ENCODE measurements around the gene BATF2.
"Not testable (repeated sequence)": the region's sequence is repeated elsewhere in the genome, so short reads cannot be mapped to it uniquely, and the experiment has no call there.

Gene BATF2

GRCh38 chr11:65032216-65032615 lies 35.4 kb upstream of the BATF2 start:
- H3K36me3 ChIP-seq (ENCODE audit: control insufficient read depth, insufficient read depth, low read length): peaks cover 7% of the 10 kb centered on the region
- TF ChIP-seq CTCF (IDR thresholded peaks at IDR 0.05; ENCODE audit: insufficient read depth, low read length, poor library complexity, severe bottlenecking): no peak
- no peaks in the 10 kb centered on the region for H3K27me3 ChIP-seq (replicated peaks; ENCODE audit: control insufficient read depth, insufficient read depth, low read length)
- DNase-seq (ENCODE audit: extremely low read depth, insufficient read length): no peak
- H3K4me3 ChIP-seq (replicated peaks; ENCODE audit: low read depth, low read length): no peak overlapping the region

DNA sequence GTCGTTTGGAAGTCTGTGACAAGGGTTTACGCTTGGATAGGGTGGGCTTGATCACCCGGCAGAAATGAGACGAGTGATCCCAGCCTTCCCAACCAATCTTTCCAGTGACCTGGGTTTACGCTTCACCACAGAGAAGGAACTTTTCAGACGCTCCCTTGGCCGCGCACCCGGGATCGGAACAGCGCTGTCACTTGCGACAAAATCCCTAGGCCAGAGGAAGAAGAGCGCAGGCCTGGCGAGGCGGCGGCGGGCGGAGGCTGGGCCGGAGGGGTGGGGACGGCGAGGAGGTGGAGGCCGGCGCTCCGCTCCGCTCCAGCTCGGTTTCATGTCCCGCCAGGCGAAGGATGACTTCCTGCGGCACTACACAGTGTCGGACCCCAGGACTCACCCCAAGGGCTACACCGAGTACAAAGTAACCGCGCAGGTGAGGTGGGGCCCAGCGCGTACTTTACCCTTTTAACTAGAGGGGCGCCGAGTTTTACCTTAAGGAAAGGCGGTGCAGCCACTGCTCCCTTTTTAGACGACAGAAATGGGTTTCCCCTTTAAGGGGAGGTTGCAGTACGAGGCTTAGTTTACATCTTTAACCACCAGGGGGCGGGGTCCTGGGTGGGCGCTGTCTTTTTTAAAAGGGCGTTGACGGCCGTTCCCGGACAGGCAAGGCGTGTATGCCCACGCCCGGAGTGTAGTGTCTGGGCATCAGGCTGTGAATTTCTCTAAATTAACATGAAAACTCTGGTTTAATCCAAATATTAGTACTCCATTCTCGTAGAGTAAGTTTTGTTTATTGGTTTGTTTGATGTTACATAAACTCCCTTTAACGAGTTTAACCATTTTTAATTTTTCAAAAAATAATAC lies 30.7 kb upstream of the BATF2 start, which contains the start of gene SNX15:
Gene SNX15 (plus strand): TSS at position 227 of the 855 bp plus-strand sequence. CDS start 99 bp downstream, at position 326.
- TF ChIP-seq CTCF (IDR thresholded peaks at IDR 0.05; ENCODE audit: insufficient read depth, low read length, poor library complexity, severe bottlenecking): peak; percentile 36
- Histone ChIP-seq H3K36me3 (ENCODE audit: control insufficient read depth, insufficient read depth, low read length) (peaks cover 2% of the 10 kb centered on the region; the same call in 1 of the 2 replicates), H3K27me3 (replicated peaks; ENCODE audit: control insufficient read depth, insufficient read depth, low read length) (no peaks in the 10 kb centered on the region), H3K4me3 (replicated peaks; ENCODE audit: low read depth, low read length) (peak within 1 kb of the TSS; percentile 72)
- peak; percentile 95 for DNase-seq (ENCODE audit: extremely low read depth, insufficient read length)

DNA sequence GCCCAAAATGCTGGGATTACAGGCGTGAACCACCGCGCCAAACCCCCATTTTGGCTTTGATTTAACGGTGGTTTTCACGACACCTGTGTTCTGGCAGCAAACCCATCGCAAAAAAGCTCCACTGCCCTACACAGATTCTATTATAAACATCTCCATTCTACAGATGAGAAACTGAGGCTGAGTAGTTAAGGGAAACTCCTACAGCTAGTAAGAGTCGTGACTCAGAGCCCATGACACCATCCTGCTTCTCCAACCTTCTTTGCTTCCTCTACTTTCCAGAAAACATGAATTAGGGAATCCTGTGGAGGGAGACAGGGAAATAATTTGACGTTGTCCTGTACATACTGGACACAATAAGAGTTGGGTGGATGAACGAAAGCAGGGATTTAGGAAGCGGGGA lies 30.0 kb upstream of the BATF2 start:
- no peak for TF ChIP-seq CTCF (IDR thresholded peaks at IDR 0.05; ENCODE audit: insufficient read depth, low read length, poor library complexity, severe bottlenecking)
- no peaks in the 10 kb centered on the region; the same call in 1 of the 2 replicates for H3K36me3 ChIP-seq (ENCODE audit: control insufficient read depth, insufficient read depth, low read length)
- DNase-seq (ENCODE audit: extremely low read depth, insufficient read length): no peak
- no peak overlapping the region; the same call in 1 of the 2 replicates for H3K4me3 ChIP-seq (replicated peaks; ENCODE audit: low read depth, low read length)
- H3K27me3 ChIP-seq (replicated peaks; ENCODE audit: control insufficient read depth, insufficient read depth, low read length): no peaks in the 10 kb centered on the region

- not testable (repeated sequence) for DNase-seq (ENCODE audit: extremely low read depth, insufficient read length); H3K27me3 ChIP-seq (replicated peaks; ENCODE audit: control insufficient read depth, insufficient read depth, low read length); H3K4me3 ChIP-seq (replicated peaks; ENCODE audit: low read depth, low read length)
Observed at GRCh38 chr11:65023502-65023901, 26.7 kb upstream of the BATF2 start.

DNA sequence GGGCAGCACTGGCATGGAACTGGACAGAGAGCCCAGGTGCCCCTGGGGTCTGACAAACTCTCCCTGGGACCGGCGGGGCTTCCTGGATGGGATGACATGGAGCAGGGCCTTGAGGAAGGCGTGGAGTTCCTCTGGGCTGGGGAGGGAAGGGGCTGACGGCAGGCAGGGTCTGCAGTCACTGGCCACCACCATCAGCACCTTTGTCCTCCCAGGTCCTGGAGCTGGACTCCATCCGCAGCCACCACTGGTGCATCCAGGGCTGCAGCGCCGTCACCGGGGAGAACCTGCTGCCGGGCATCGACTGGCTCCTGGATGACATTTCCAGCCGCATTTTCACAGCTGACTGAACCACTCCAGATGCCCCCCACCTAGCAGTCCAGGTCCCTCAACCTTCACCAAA lies 24.7 kb upstream of the BATF2 start:
- H3K36me3 ChIP-seq (ENCODE audit: control insufficient read depth, insufficient read depth, low read length): peaks cover 11% of the 10 kb centered on the region
- no peaks in the 10 kb centered on the region for H3K27me3 ChIP-seq (replicated peaks; ENCODE audit: control insufficient read depth, insufficient read depth, low read length)
- H3K4me3 ChIP-seq (replicated peaks; ENCODE audit: low read depth, low read length): no peak overlapping the region
- no peak for DNase-seq (ENCODE audit: extremely low read depth, insufficient read length)
- TF ChIP-seq CTCF (IDR thresholded peaks at IDR 0.05; ENCODE audit: insufficient read depth, low read length, poor library complexity, severe bottlenecking): no peak

More at GRCh38 chr11:65023502-65023901, 26.7 kb upstream of the BATF2 start:
- H3K36me3 ChIP-seq (ENCODE audit: control insufficient read depth, insufficient read depth, low read length): not testable (repeated sequence)

- Histone ChIP-seq H3K27me3 (replicated peaks; ENCODE audit: control insufficient read depth, insufficient read depth, low read length) (no peaks in the 10 kb centered on the region), H3K4me3 (replicated peaks; ENCODE audit: low read depth, low read length) (no peak overlapping the region), H3K36me3 (ENCODE audit: control insufficient read depth, insufficient read depth, low read length) (peaks cover 11% of the 10 kb centered on the region)
- DNase-seq (ENCODE audit: extremely low read depth, insufficient read length): no peak
- TF ChIP-seq CTCF (IDR thresholded peaks at IDR 0.05; ENCODE audit: insufficient read depth, low read length, poor library complexity, severe bottlenecking): no peak
Observed at GRCh38 chr11:65021003-65021402, 24.2 kb upstream of the BATF2 start.

Data from GM06990 (cell line).